Lower leg skin (tissue), 4 donors: ENCODE results near the gene NINJ2. TPM values are rescaled to one million over a fixed set of nuclear protein-coding genes. Genes with fewer than 3 reads are reported as not detected.

ENCODE experiments used
- DNase-seq, 2 donors: peaks; one replicate each; pipeline ENCODE4 v3.0.0-alpha.2; 2019; ENCODE audit warnings: low spot score in 2 of 2
- H3K4me3 ChIP-seq: fragments of 200-600 bp; sonication (generic); 2 replicates; pipeline ENCODE4 v1.5.1; 2017; ENCODE audit warnings: mild to moderate bottlenecking, low read depth; ENCODE audit not compliant: poor library complexity, severe bottlenecking
- CTCF ChIP-seq, 3 donors: fragments of 450-650 bp; IDR thresholded peaks; one replicate each; pipeline ENCODE4 v1.5.1; 2016; ENCODE audit warnings: antibody characterized with exemption in 3 of 3, mild to moderate bottlenecking in 3 of 3, moderate library complexity in 2 of 3
- POLR2A ChIP-seq, 2 donors: fragments of 450-650 bp; IDR thresholded peaks; one replicate each; pipeline ENCODE4 v1.6.1; 2016 to 2017; ENCODE audit warnings: antibody characterized with exemption in 2 of 2, mild to moderate bottlenecking in 1 of 2, moderate library complexity in 1 of 2
- WGBS, 2 donors: methylation state at CpG; one replicate each; pipeline ENCODE4 v1.1.5; 2018; 5-methylcytosine and 5-hydroxymethylcytosine counted together
- intact Hi-C: fragments of 100-400 bp; cut with DNase I; formaldehyde crosslinking; loops from one replicate; pipeline ENCODE4 v1.15.0; 2023; ENCODE audit warnings: low total_unique reads
- total RNA-seq, 4 donors: library from RNA; depleted of rRNA; stranded (reverse); fragments of >200 nt; gene quantifications; one replicate each; pipeline ENCODE4 v1.1.0, GENCODE V29; 2016

The NINJ2 gene
- total RNA-seq, 4 donors from 2014 or later, result 4.5 to 30.8 (median 11.5) TPM

- no peak for DNase-seq
- intact Hi-C loops, result no loop called here
- TF ChIP-seq CTCF (IDR thresholded peaks at IDR 0.05) (no peak), POLR2A (IDR thresholded peaks at IDR 0.05) (no peak)
- WGBS, 2 donors, result 63 to 100% methylated on average over 1 to 8 of the region's 8 CpGs
- H3K4me3 ChIP-seq, result no peak overlapping the region
Measured at GRCh38 chr12:544142-544541, 119.1 kb downstream of the NINJ2 start.

GRCh38 chr12:543114-543451 lies 120.2 kb downstream of the NINJ2 start:
- intact Hi-C loops, result no loop called here
- TF ChIP-seq CTCF (IDR thresholded peaks at IDR 0.05), result no peak
- no peak for TF ChIP-seq POLR2A (IDR thresholded peaks at IDR 0.05)
- 93 to 96% methylated on average over 4 to 6 of the region's 9 CpGs for WGBS, 2 donors
- DNase-seq, result no peak
- H3K4me3 ChIP-seq, result no peak overlapping the region

GRCh38 chr12:542395-543113 lies 120.7 kb downstream of the NINJ2 start:
- no peak overlapping the region for H3K4me3 ChIP-seq
- intact Hi-C loops, result no loop called here
- 60 to 70% methylated on average over 5 to 8 of the region's 8 CpGs for WGBS, 2 donors
- DNase-seq, result no peak
- TF ChIP-seq POLR2A (IDR thresholded peaks at IDR 0.05) (no peak), CTCF (IDR thresholded peaks at IDR 0.05) (no peak)

GRCh38 chr12:541676-542324 lies 121.4 kb downstream of the NINJ2 start:
- intact Hi-C loops, result no loop called here
- no peak for TF ChIP-seq CTCF (IDR thresholded peaks at IDR 0.05)
- TF ChIP-seq POLR2A (IDR thresholded peaks at IDR 0.05), result no peak
- H3K4me3 ChIP-seq, result no peak overlapping the region

GRCh38 chr12:539540-540310 lies 123.5 kb downstream of the NINJ2 start:
- intact Hi-C loops, result no loop called here
- WGBS, 2 donors, result 90 to 93% methylated on average over 18 of the region's 18 CpGs
- DNase-seq, result no peak
- TF ChIP-seq CTCF (IDR thresholded peaks at IDR 0.05) (no peak), POLR2A (IDR thresholded peaks at IDR 0.05) (no peak)
- H3K4me3 ChIP-seq, result no peak overlapping the region

More at GRCh38 chr12:541676-542324, 121.4 kb downstream of the NINJ2 start:
- WGBS, 2 donors, result 59 to 62% methylated on average over 7 to 8 of the region's 9 CpGs
- DNase-seq, result no peak
